Inferior parietal cortex (tissue), 1 donor: ENCODE measurements around the gene ADGB.

Experiments used
- DNase-seq: peaks from one replicate; pipeline ENCODE4 v3.0.0-alpha.2; 2016; ENCODE audit errors: extremely low spot score

The ADGB gene

DNA sequence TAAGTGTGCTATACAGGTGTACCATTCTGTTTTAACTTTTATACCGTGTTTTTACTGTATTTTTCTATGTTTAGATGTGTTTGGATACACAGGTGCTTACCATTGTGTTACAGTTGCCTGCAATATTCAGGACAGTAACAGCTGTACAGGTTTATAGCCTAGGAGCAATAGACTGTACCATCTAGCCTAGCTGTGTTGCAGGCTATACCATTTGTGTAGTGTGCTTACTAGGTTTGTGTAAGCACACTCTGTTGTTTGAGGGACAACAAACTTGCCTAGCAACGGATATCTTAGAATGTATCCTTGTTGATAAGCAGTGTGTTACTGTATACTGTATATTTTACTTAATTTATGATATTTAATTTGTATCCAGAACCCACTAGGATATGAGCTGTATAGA is 35.2 kb downstream of the ADGB start:
- no peak for DNase-seq

DNA sequence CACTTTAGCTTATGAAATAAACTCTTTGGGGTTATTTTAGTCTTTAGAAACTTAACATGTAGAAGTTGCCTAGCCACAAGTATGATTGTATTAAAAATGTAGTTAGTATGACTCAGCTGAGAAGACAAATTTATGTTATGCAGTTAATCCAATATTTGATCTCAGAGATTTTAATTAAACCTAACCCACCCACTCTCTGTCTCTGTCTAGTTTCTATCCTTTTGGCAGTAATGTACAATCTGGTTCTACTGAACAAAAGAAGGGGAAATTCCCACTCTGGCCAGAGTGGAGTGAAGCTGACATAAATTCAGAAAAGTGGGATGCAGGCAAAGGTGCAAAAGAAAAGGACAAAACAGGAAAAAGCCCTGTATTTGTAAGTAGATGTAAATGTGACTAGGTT is 36.4 kb downstream of the ADGB start:
- DNase-seq = no peak

DNA sequence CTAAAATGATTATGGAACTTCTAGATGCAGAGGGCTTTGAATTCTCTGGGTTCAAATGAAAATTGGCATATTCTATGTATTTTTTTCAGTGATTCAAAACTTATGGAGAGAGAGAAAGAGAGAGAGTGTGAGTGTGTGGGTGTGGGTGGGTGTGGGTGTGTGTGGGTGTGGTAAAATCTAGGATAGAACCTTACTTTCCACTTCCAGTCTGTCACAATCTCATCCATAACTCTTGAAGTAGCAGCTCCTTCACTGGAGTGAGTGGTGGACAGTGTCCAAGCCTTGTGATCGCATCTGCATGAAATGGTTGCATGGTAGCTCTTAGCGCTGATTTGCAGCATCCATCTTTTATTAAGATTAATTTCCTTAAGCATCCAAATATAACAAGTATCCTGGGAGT is 37.7 kb downstream of the ADGB start:
- no peak for DNase-seq

DNA sequence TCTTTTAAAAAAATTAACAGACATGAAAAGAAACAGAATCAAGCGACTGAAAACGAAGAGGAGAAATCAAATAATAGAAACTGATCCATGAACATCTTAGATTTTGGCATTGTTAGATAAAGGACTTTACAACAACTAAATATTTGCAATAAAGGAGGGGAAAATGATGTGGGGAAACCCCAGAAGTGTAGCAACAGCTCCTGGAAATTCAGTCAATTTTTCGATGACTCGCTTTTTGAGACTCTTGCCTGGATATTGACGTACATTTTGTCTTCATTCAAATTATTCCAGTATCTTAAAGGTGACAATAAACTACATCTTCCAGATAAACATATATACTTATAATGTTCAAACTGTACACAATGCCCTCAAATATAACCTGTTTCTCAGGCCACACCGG is 44.1 kb downstream of the ADGB start:
- no peak for DNase-seq

DNA sequence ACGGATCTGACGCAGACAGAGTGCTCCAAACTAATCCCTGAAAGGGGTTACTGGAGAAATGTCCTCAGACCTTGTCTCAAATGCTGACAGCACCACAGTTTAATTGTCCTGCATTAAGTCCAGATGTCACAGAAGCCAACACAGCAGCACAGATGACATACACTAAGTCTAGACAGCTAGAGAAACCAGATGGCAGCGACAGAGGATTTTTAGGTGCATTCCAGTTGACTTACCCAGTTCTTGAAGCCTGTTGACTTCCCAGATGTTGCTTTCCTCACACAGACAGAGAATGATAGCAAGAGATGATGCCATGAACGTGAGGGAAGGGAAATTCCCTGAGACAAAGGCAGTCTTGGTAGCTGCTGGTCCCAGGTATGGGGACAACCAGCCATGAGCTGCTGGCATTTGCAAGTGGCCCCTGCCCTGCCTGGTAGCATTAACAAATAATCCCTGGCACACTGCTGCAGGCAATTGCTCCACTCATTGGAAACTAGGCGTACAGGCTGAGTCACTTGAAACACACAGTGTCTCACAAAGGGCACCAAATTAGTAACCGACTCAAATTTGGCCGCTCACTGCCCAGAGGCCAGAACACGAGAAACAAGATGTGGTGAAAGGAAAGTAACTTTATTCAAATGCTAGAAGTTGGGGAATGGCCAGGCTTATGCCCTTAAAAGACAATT is 52.2 kb downstream of the ADGB start:
- DNase-seq = no peak

DNA sequence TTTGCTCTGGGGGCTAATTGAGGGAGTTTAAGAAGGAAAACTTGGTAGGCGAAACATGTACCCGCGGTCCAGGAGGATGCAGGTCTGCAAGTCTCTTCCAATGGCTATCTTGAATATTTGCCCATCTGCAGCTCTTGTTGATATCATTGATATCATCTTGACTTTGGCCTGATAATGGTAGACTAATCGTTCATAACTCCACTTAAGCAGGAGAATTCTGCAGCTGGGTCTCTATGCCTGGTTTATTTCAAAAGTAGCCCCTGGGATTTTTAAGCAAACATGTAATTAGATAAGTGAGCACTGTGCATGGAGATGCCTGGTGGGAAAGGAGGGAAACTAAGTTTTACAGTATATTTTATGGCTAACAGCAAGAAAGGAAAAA is 52.7 kb downstream of the ADGB start:
- DNase-seq = no peak

DNA sequence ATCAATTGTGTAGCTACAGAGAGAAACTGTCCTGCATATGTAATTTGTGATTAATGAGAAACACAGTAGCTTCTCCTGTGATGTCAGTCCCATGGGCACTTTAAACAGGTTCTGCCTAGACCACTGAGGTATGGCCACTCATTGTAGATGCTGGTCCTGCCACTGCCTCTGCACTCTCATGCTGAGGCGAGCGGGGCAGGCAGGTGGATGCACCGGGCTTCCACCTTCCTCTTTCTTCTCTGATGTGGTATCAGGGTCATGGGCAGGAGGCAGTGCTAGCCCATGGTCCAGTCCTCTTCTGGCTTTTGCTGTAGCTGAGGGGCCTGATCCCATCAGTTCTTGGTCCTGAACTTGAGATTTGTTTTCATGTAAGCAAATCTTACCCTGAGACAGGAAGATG is 58.7 kb downstream of the ADGB start:
- no peak for DNase-seq

DNA sequence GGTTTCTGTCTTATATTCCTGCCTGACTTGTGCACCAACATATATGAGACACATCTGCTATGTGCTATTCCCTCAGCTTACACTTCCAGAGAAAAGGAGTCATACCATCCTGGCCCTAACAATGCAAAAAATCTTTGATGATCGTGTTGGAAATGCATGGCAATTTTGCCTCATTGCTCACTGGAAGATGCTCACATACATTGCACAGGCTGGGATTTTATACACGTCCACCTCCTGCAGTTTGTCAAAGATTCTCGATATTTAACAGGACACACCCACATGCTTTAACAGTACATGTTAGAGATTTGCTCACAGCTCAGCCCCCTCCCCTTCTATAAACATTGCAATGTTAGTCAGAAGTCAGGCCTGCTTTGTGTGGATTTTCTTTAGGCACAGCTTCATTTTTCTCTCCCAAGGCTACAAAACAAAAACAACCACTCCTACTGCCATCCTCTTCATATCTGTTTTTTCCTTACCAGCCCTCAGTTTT is 66.1 kb downstream of the ADGB start:
- DNase-seq = no peak

DNA sequence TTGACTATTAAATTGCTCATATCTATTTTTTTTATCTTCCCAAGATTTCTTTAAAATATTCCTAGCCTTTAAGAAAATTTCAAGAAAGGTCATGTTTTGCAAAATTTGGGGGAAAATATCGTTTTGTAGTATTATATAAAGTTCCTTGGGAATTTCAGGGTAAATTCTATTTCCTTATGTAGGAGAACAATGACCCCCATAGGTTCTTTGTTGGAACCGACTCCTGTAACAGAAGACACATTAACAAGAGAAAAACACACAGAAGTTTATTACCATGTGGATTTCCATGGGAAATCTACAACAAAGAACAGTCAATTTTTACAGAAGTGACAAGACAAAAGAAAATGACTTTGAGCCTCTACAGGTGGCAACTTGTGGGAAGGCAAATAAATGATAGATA is 68.1 kb downstream of the ADGB start:
- DNase-seq = no peak

DNA sequence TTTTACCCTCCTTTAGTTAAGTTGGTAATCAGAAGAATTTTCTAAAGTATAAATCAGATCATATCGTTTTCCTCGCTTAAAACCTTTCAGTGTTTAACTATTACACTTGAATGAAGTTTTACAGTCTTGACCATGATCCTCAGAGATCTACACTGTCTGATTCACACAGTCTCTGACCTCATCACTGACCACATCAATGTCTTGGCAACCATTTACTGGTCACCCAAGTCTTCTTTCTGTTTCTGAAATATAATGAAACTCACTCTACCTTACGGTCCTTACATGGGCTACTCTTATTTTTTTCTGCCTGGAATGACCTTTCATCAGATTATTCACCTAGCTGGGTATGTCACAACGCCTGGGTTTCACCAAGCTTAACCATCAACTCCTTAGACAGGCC is 71.4 kb downstream of the ADGB start:
- no peak for DNase-seq

DNA sequence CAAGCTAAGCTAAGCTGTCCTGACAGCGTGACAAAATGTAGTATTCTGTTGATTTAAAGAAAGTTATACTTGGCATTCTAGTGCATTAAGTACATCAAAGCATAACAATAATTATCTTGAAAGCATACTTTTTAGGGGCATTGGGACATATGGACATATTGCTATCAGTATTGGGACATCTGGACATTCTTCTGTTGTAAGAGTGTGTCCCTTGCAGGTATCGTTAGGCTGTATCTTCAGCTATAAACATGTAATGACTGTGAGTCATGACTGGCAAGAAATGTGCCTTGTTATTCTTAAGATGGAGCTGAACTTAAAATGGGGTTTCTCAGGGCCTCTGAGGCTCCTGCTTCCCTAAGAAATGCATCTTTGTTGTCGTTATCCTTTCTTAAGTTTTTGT is 74.3 kb downstream of the ADGB start:
- DNase-seq = no peak

DNA sequence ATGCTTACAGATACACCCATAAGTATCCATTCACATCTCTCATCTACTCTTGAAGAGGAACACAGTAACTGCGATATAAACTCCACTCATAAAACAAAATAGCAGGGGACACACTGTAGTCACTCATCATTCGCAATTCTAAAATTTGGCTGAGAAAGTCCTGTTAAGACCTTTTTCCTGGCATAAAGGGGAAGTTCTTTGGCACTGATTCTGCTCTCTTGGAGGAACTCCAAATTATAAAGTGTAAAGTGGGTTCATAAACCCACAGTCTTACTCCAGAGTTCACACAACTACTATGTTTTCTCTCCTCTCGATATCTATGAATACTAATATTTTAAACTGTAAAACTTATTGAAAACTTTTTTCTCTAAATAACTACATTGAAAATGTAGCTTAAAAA is 80.6 kb downstream of the ADGB start:
- no peak for DNase-seq

DNA sequence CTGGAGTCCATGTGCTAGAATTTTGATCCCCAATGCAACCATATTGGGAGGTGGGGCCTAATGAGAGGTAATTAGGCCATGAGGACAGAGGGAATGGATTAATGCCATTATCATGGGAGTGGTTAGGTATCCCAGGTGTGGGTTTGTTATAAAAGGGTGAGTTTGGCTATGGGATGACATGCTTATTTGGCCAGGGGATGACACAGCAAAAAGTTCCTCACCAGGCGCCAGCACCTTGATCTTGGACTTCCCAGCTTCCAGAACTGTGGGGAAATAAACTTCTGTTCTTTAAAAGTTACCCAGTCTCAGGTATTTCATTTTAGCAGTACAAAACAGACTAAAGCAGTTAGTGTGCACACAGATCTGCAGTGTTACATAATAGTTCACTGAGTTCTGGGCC is 84.1 kb downstream of the ADGB start:
- DNase-seq = no peak

DNA sequence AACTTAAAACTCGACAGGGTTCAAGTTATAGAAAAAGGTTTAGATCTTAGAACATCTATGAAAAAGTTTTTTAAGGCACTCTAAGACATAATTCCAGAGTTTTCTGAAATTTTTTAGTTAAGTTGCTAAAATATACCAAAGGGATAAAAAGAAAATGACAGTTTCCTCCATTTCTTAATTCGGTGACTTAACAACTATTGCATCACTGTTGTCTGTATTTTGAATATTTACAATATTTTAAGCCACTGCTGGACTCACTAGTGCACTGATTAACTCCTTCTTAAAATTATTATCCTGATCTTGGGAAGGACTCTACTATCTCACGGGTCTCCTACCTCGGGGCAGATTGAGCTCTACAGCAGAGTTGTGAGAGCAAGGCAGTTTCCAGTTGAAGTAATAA is 91.0 kb downstream of the ADGB start:
- DNase-seq = no peak

DNA sequence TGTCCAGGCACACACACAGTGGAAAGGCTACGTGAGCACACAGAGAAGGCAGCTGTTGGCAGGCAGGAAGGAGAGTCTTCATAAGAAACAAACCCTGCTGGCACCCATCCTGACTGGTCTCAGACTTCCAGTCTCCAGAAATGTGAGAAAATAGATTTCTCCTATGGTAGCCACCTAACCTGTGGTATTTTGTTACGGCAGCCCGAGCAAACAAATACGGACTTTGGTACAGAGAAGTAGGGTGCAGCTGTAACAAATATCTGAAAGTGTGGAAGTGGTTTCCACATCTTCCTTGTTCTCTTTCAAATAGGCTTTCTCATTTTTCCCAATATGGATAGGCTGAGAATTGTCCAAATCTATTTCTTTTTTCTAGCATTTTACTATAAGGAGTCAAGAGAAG is 94.6 kb downstream of the ADGB start:
- DNase-seq = no peak

DNA sequence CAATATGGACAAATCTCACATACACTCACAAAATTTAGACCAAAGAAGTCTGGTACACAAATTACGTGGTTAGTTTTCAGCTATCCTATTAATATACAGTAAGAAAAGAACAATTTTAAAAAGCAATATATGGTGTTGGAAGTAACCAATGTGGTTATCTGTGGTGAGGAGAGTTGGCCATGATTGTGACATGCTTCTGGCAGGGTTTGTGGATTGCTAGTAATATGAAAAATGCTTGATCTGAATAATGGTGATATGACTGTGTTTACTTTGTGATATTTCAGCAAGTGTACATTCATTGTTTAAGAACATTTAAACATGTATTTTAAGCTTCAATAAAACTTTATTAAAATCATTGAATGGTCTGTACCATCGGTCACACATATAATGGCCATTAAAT is 99.1 kb downstream of the ADGB start:
- no peak for DNase-seq

DNA sequence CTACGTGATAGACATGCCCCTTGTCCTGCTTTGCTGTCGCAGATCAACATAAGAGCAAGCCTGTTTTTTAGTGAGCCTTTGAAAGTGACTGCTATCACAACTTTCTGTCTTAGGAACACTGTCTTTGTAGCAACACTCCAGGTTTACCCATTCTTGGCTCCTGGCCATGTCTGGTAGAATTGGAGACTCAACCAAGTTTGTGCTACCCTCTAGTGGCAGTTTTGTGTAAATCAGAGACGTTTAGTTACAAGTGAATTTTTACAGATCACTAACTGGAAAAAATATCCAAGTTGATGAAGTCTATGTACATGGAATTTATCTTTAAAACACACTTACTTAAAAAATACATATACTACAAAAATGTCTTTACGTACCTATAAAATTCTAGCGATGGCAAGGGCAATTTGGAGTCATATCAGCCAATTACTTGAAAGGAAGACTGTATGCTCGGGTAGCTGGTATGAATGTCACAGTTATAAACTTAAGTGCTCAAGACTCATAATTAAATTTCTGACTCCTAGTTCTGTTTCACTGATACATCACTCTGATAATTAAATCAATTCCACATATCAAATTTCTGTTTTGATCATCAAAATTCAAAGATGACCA is 101.4 kb downstream of the ADGB start:
- peak; percentile 97 for DNase-seq

DNA sequence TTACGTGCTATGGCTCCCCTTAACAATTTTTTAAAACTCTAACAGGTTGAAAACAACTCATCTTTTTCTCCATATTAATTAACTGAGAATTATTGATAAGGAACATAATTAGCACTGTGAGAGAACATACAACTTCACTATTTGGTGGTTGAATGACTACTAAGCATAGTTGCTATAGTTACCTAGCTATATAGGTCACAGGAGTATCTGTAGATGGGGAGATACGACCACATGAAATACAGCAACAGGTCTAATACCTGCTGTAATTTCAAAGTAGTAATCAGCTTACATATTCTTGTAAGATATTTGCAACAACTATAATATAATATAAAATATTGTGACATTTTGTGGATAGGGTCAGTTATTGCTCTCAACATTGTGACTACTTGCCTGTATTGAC is 102.9 kb downstream of the ADGB start:
- DNase-seq = no peak

DNA sequence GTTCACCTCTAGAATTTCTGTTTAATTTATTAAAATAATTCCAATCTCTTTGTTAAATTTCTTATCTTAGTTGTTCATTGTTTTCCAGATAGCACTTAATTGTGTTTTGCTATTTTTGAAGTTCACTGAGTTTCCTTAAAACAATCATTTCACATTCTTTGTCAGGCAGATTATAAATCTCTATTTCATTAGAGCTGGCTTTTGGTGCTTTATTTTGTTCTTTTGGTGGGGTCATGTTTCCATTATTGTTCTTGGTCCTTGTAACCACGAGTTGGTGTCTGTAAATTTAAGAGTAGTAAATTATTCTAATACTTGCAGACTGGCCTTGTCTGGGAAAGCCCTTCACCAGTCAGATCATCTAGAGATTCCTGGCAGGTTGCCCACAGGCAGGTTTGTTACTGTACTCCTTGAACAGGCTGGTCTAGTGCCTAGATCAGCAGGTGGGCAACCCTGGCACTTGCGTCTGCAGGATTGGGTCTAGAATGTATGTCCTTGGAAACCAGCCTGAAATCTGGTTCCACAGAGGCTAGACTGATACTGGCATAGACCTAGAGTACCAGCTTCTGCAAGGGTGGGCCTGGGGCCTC is 110.4 kb downstream of the ADGB start:
- DNase-seq = no peak

DNA sequence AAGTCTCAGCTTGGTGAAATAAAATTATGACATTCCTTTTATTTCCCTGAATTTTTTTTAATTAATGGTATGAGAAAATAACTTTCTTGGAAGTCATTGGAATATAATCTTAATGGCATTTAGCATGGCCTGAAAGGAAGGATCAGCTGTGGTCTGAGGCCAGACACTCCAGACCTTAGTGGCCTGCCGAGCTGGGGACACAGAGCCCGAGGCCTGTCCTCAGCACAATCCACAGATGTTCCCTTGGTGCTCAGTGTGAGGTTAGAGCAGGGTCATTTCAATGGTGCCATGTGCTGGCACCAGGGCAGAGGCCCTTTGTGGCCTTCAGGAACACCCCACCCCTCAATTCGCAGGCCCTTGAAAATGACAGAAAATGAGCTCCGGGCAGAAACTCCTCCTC is 120.6 kb downstream of the ADGB start:
- DNase-seq = no peak

DNA sequence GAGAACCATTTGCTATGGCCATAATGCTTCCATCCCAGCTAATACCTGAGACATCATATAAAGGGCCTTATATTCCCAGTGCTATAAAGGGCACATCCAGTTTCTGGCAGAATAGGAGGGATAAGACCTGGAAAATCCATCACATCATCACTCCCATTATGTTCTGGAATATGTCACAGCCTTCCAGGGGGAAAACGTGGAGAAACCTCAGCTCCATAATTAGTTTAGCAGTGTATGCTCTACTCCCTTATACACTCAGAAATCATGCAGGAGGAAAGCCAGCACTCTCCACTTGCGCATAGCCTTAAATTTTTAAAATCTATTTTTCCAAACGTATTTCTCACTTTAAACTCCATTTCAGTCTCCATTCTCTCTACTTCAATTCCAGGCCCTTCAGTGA is 140.9 kb downstream of the ADGB start:
- no peak for DNase-seq

DNA sequence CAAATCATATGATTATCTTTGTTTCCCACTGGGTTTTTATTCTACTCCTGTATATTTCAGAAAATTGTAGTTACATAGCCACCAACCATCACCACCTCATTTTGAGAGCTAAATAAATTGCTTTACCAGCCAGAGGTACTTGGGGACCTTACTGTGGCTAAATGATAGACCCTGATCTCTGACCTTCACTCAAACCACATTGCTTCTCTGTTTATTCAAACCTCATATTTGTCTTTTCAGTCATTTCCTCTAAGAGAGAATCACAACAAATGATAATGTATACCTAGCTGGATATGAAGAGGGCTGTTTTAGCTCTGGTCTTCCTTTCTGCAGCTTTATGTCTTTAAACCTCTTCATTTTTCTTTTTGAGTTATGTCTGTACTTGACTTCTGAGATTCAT is 142.8 kb downstream of the ADGB start:
- no peak for DNase-seq

DNA sequence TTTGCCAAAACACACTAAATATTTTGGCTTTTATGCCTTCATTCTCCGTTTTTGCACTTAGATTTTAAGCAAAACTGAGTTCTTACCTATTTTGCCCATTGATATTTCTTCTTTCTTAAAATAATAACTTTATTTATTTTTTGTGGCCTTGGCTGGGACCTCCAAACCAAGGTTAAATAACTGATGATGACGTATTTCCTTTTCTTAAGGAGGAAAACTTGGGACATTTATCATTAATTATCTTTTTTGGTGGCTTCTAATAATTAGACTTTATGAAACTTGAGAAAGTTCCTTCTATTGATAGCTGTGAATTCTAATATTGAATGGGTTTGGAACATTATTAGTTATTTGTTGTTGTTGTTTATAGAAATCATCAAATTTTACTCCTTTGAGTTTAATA is 154.5 kb downstream of the ADGB start:
- no peak for DNase-seq

DNA sequence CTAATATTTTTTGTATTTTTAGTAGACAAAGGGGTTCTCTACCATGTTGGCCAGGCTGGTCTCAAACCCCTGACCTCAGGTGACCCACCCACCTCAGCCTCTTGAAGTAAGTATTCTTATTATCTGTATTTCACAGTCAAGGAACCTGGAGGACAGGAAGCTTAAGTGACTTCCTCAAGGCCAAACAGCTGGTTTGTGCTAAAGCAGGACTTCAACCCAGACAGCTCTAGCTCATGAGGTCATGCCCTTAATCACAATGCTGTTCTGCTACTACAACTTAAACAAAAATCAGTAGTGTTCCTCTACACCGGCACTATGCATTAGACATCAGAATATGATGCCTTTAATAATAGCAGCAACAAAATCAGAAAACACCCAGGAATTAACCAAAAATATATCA is 168.9 kb downstream of the ADGB start:
- no peak for DNase-seq
